CD4-positive, alpha-beta memory T cell (primary cell): ENCODE measurements around the gene CFAP77. TPM values are rescaled to one million over a fixed set of nuclear protein-coding genes. Genes with fewer than 3 reads are reported as not detected.

ENCODE experiments used
- CTCF ChIA-PET: fragments of 350-600 bp; sonication (Branson Sonifier 250); formaldehyde crosslinking; loops from one replicate; lab custom pipeline; 2021; ENCODE audit warnings: inconsistent platforms; ENCODE audit not compliant: partially characterized antibody; lab: Charles Lee
- POLR2A ChIA-PET: fragments of 350-600 bp; sonication (Branson Sonifier 250); formaldehyde crosslinking; loops from one replicate; lab custom pipeline; 2021; ENCODE audit not compliant: partially characterized antibody; lab: Charles Lee
- DNase-seq, 5 donors: peaks; one replicate each; pipeline versions ENCODE4 v3.0.0 to v3.0.0-alpha.2; 2020 to 2022; ENCODE audit warnings: mixed read lengths in 1 of 5
- H3K27ac ChIP-seq: one replicate; pipeline ENCODE4 v1.7.0; 2013; ENCODE audit warnings: low read depth, low read length
- H3K27me3 ChIP-seq: 2 replicates; pipeline ENCODE4 v1.7.0; 2013; ENCODE audit warnings: mild to moderate bottlenecking, low read length, moderate library complexity; ENCODE audit not compliant: insufficient read depth
- H3K36me3 ChIP-seq: 2 replicates; pipeline ENCODE4 v1.7.0; 2013; ENCODE audit warnings: mild to moderate bottlenecking, low read length, moderate library complexity; ENCODE audit not compliant: insufficient read depth
- H3K4me1 ChIP-seq: 2 replicates; pipeline ENCODE4 v1.7.0; 2013; ENCODE audit warnings: mild to moderate bottlenecking, low read length, moderate library complexity; ENCODE audit not compliant: insufficient read depth
- H3K4me3 ChIP-seq, 2 donors: one replicate each; pipeline ENCODE4 v1.7.0; 2013; ENCODE audit warnings: low read length in 2 of 2, mild to moderate bottlenecking in 1 of 2
- H3K9me3 ChIP-seq, 2 donors: one replicate each; pipeline ENCODE4 v1.7.0; 2013; ENCODE audit warnings: low read length in 2 of 2, control low read depth in 1 of 2; ENCODE audit not compliant: control insufficient read depth in 1 of 2
- H3K27ac Mint-ChIP-seq, 7 donors: one replicate each; pipeline ENCODE4 v1.8.0; 2020 to 2021; ENCODE audit warnings: mixed read lengths in 7 of 7, mild to moderate bottlenecking in 6 of 7, inconsistent platforms in 3 of 7, moderate library complexity in 3 of 7
- H3K27me3 Mint-ChIP-seq, 2 donors: one replicate each; pipeline ENCODE4 v1.8.0; 2020 to 2021; ENCODE audit warnings: mixed read lengths in 2 of 2
- H3K36me3 Mint-ChIP-seq, 2 donors: one replicate each; pipeline ENCODE4 v1.8.0; 2020 to 2021; ENCODE audit warnings: mixed read lengths in 2 of 2, inconsistent platforms in 1 of 2, mild to moderate bottlenecking in 1 of 2
- H3K4me1 Mint-ChIP-seq, 4 donors: one replicate each; pipeline ENCODE4 v1.8.0; 2020 to 2021; ENCODE audit warnings: mixed read lengths in 4 of 4, mild to moderate bottlenecking in 1 of 4
- H3K4me3 Mint-ChIP-seq, 8 donors: one replicate each; pipeline ENCODE4 v1.8.0; 2020 to 2021; ENCODE audit warnings: mixed read lengths in 8 of 8, mild to moderate bottlenecking in 7 of 8, moderate library complexity in 6 of 8, inconsistent platforms in 3 of 8
- H3K9me3 Mint-ChIP-seq, 8 donors: one replicate each; pipeline ENCODE4 v1.8.0; 2020 to 2021; ENCODE audit warnings: mixed read lengths in 8 of 8, mild to moderate bottlenecking in 5 of 8, inconsistent platforms in 3 of 8, moderate library complexity in 1 of 8
- intact Hi-C: fragments of 100-400 bp; cut with micrococcal nuclease; formaldehyde crosslinking; loops from one replicate; pipeline ENCODE4 v1.15.1; 2023
- polyA plus RNA-seq, 2 donors: library from polyadenylated mRNA; unstranded; fragments of 300-500 nt; fragmentation: Illumina TruSeq; gene quantifications; one replicate each; pipeline ENCODE4 v1.2.3, GENCODE V29; 2021
- total RNA-seq, 2 experiments: library from RNA; stranded (reverse); gene quantifications; one replicate each; pipeline ENCODE4 v1.2.3, GENCODE V29; 2021

The CFAP77 gene
- total and polyA plus RNA-seq, 4 experiments from 2014 or later: not detected

- Mint-ChIP-seq H3K4me1 (no peaks in the 10 kb centered on the region), H3K36me3 (no peaks in the 10 kb centered on the region), H3K9me3 (peaks cover 0 to 3% (median 0%) of the 10 kb centered on the region in 8 donors), H3K27ac (no peak overlapping the region), H3K4me3 (no peak overlapping the region), H3K27me3 (peaks cover 24 to 35% of the 10 kb centered on the region in 2 donors)
- no peak overlapping the region for H3K4me3 ChIP-seq
- no peaks in the 10 kb centered on the region for H3K36me3 ChIP-seq
- CTCF ChIA-PET: no interaction called here
- DNase-seq: no peak
- H3K9me3 ChIP-seq: no peaks in the 10 kb centered on the region
- intact Hi-C loops: no loop called here
- POLR2A ChIA-PET: no interaction called here
- H3K27ac ChIP-seq: no peak overlapping the region
- H3K4me1 ChIP-seq: no peaks in the 10 kb centered on the region
- H3K27me3 ChIP-seq: no peaks in the 10 kb centered on the region
Measured at GRCh38 chr9:132434881-132435280, 24.9 kb downstream of the CFAP77 start.

DNA sequence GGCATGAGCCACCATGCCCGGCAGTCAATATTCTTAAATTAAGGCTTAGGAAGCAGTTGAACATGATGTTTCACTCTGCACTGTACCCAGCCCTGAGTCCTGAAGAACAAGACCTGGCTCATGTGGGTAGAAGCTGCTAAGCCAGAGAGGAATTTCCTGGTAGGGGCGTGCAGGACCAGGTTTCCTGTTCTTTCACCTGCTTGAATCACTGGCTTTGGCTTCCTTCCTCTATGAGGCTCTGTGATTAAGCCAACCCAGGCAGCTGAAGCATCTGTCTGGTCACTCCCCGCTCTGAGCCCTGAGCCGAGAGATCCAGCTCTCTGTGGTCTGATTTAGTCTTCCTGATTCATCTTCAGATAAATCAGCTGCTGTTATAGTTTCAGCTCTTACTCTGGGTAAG is 29.1 kb downstream of the CFAP77 start:
- H3K36me3 ChIP-seq: no peaks in the 10 kb centered on the region
- H3K27me3 ChIP-seq: peaks cover 4% of the 10 kb centered on the region
- no peaks in the 10 kb centered on the region for H3K4me1 ChIP-seq
- no peaks in the 10 kb centered on the region for H3K9me3 ChIP-seq
- no peak overlapping the region for H3K4me3 Mint-ChIP-seq
- intact Hi-C loops: no loop called here
- no peak for DNase-seq
- ChIA-PET POLR2A (no interaction called here), CTCF (interaction anchor here (1.2 kb wide), 1 partner anchor 25 kb away, joined by 4 read pairs; no protein-coding TSS in a partner anchor)
- no peak overlapping the region for H3K27ac ChIP-seq
- H3K27ac Mint-ChIP-seq: no peak overlapping the region
- H3K4me1 Mint-ChIP-seq: no peaks in the 10 kb centered on the region
- H3K36me3 Mint-ChIP-seq: no peaks in the 10 kb centered on the region
- peaks cover 0 to 2% (median 0%) of the 10 kb centered on the region in 8 donors for H3K9me3 Mint-ChIP-seq
- H3K4me3 ChIP-seq: no peak overlapping the region
- H3K27me3 Mint-ChIP-seq: peaks cover 28 to 42% of the 10 kb centered on the region in 2 donors

- peaks cover 30 to 40% of the 10 kb centered on the region in 2 donors for H3K27me3 Mint-ChIP-seq
- H3K4me1 Mint-ChIP-seq: no peaks in the 10 kb centered on the region
- H3K4me3 Mint-ChIP-seq: no peak overlapping the region
- no peak overlapping the region for H3K27ac Mint-ChIP-seq
- ChIA-PET CTCF (no interaction called here), POLR2A (no interaction called here)
- H3K9me3 Mint-ChIP-seq: peaks cover 0 to 2% (median 0%) of the 10 kb centered on the region in 8 donors
- H3K4me1 ChIP-seq: no peaks in the 10 kb centered on the region
- no peaks in the 10 kb centered on the region for H3K36me3 Mint-ChIP-seq
- H3K27ac ChIP-seq: no peak overlapping the region
- intact Hi-C loops: no loop called here
- H3K27me3 ChIP-seq: peaks cover 4% of the 10 kb centered on the region
- no peak overlapping the region for H3K4me3 ChIP-seq
- DNase-seq: no peak
- H3K36me3 ChIP-seq: no peaks in the 10 kb centered on the region
- H3K9me3 ChIP-seq: no peaks in the 10 kb centered on the region
Measured at GRCh38 chr9:132440735-132441134, 30.7 kb downstream of the CFAP77 start.

- Mint-ChIP-seq H3K9me3 (peaks cover 0 to 2% (median 0%) of the 10 kb centered on the region in 8 donors), H3K4me1 (no peaks in the 10 kb centered on the region), H3K36me3 (no peaks in the 10 kb centered on the region), H3K27ac (no peak overlapping the region), H3K27me3 (peaks cover 33 to 37% of the 10 kb centered on the region in 2 donors), H3K4me3 (no peak overlapping the region)
- Histone ChIP-seq H3K27ac (no peak overlapping the region), H3K9me3 (no peaks in the 10 kb centered on the region), H3K27me3 (peaks cover 4% of the 10 kb centered on the region), H3K4me1 (no peaks in the 10 kb centered on the region), H3K4me3 (no peak overlapping the region), H3K36me3 (no peaks in the 10 kb centered on the region)
- ChIA-PET POLR2A (no interaction called here), CTCF (no interaction called here)
- intact Hi-C loops: no loop called here
- DNase-seq: no peak
Measured at GRCh38 chr9:132441404-132441803, 31.4 kb downstream of the CFAP77 start.

- peaks cover 30 to 40% of the 10 kb centered on the region in 2 donors for H3K27me3 Mint-ChIP-seq
- Histone ChIP-seq H3K27ac (no peak overlapping the region), H3K36me3 (no peaks in the 10 kb centered on the region), H3K4me3 (no peak overlapping the region), H3K4me1 (no peaks in the 10 kb centered on the region), H3K9me3 (no peaks in the 10 kb centered on the region), H3K27me3 (peaks cover 4% of the 10 kb centered on the region)
- intact Hi-C loops: no loop called here
- H3K9me3 Mint-ChIP-seq: peaks cover 0 to 4% (median 0%) of the 10 kb centered on the region in 8 donors
- no peak for DNase-seq
- no peak overlapping the region for H3K4me3 Mint-ChIP-seq
- H3K4me1 Mint-ChIP-seq: peaks cover 0 to 1% (median 0%) of the 10 kb centered on the region in 4 donors
- POLR2A ChIA-PET: no interaction called here
- no peaks in the 10 kb centered on the region for H3K36me3 Mint-ChIP-seq
- no peak overlapping the region for H3K27ac Mint-ChIP-seq
- CTCF ChIA-PET: no interaction called here
Measured at GRCh38 chr9:132443951-132444607, 34.1 kb downstream of the CFAP77 start.

- no peak overlapping the region for H3K4me3 ChIP-seq
- POLR2A ChIA-PET: no interaction called here
- Mint-ChIP-seq H3K9me3 (peaks cover 0 to 3% (median 0%) of the 10 kb centered on the region in 8 donors), H3K4me1 (peaks cover 4 to 7% (median 5%) of the 10 kb centered on the region in 4 donors), H3K36me3 (no peaks in the 10 kb centered on the region), H3K4me3 (no peak overlapping the region), H3K27me3 (peaks cover 27 to 30% of the 10 kb centered on the region in 2 donors), H3K27ac (no peak overlapping the region)
- no peaks in the 10 kb centered on the region for H3K4me1 ChIP-seq
- CTCF ChIA-PET: no interaction called here
- intact Hi-C loops: no loop called here
- no peaks in the 10 kb centered on the region for H3K36me3 ChIP-seq
- no peak for DNase-seq
- H3K27ac ChIP-seq: no peak overlapping the region
- no peaks in the 10 kb centered on the region for H3K27me3 ChIP-seq
- no peaks in the 10 kb centered on the region for H3K9me3 ChIP-seq
Measured at GRCh38 chr9:132446887-132447286, 36.9 kb downstream of the CFAP77 start.

DNA sequence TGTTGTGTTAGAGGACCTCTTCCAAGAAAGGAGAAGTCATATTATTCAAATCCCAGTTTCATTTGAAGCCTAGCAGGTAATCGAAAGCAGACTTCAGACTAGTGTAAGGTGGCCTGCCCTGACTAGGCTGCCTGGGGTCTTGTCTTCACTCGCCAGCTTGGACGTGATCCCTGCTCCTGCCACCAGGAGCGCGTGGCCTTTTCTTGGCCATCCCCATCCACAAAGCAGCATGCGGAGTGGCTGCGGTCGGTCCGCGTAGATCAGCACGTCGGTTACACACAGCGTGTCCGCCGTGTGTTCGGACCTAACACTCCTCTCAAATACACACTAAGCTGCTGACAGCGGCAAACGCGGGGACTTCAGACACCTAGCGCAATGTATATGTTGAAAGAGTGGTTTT is 37.3 kb downstream of the CFAP77 start:
- no peak for DNase-seq
- Mint-ChIP-seq H3K36me3 (no peaks in the 10 kb centered on the region), H3K4me3 (no peak overlapping the region), H3K27ac (no peak overlapping the region), H3K4me1 (peaks cover 4 to 7% (median 5%) of the 10 kb centered on the region in 4 donors), H3K9me3 (peaks cover 0 to 3% (median 0%) of the 10 kb centered on the region in 8 donors), H3K27me3 (peaks cover 24 to 32% of the 10 kb centered on the region in 2 donors)
- intact Hi-C loops: no loop called here
- no peaks in the 10 kb centered on the region for H3K27me3 ChIP-seq
- H3K4me1 ChIP-seq: no peaks in the 10 kb centered on the region
- ChIA-PET CTCF (no interaction called here), POLR2A (no interaction called here)
- no peaks in the 10 kb centered on the region for H3K9me3 ChIP-seq
- H3K27ac ChIP-seq: no peak overlapping the region
- no peak overlapping the region for H3K4me3 ChIP-seq
- H3K36me3 ChIP-seq: no peaks in the 10 kb centered on the region
